T-helper 2 cell treated with Interferon-gamma antibody and Interleukin-4, amounts not matched to agents 5 μg/mL and 100 μg/mL, for 36 hours (primary cell): ENCODE measurements around the gene CAPN9.

Source experiments
- DNase-seq: peaks from one replicate; pipeline ENCODE4 v3.0.0; 2021; ENCODE audit warnings: low spot score
- H3K27ac Mint-ChIP-seq: one replicate; pipeline ENCODE4 v1.8.0; 2021; ENCODE audit warnings: mild to moderate bottlenecking, mixed read lengths
- H3K27me3 Mint-ChIP-seq: one replicate; pipeline ENCODE4 v1.8.0; 2021; ENCODE audit warnings: low read depth, mixed read lengths
- H3K36me3 Mint-ChIP-seq: one replicate; pipeline ENCODE4 v1.8.0; 2021; ENCODE audit warnings: low read depth, mixed read lengths
- H3K4me1 Mint-ChIP-seq: one replicate; pipeline ENCODE4 v1.8.0; 2021; ENCODE audit warnings: low read depth, mixed read lengths
- H3K4me3 Mint-ChIP-seq: one replicate; pipeline ENCODE4 v1.8.0; 2022; ENCODE audit warnings: mild to moderate bottlenecking, moderate library complexity, mixed read lengths
- H3K9me3 Mint-ChIP-seq: one replicate; pipeline ENCODE4 v1.8.0; 2021; ENCODE audit warnings: mixed read lengths

The CAPN9 gene

DNA sequence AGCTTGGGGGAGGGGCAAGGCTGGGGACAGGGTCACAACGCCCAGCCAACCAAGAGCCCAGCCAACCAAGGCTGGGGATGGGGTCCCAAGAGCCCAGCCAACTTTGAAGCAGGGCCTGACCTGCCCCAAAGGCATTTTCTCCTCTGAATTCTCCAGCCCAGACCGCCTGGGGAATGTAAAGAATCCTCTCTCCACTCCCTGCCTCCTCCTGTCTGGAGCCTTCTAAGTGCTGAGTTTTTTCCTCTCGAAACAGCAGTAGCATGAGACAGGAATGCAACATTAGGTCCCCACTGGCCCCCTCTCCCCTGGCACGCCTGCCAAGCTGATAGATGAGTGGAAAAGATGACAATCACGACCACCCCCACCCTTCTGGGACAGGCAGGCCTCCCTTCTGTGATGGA lies 104.1 kb downstream of the CAPN9 start:
- H3K9me3 Mint-ChIP-seq = no peaks in the 10 kb centered on the region

More for the DNA sequence above, 104.1 kb downstream of the CAPN9 start:
- Mint-ChIP-seq H3K4me3 (no peak overlapping the region), H3K36me3 (no peaks in the 10 kb centered on the region), H3K27me3 (no peaks in the 10 kb centered on the region), H3K4me1 (no peaks in the 10 kb centered on the region), H3K27ac (no peak overlapping the region)
- DNase-seq = no peak
